22Rv1 (cell line): ENCODE results near the gene MT1G.

Source experiments
- ZFX ChIP-seq: fragments of 450-650 bp; IDR thresholded peaks from 2 replicates; pipeline ENCODE4 v1.6.1; 2017; ENCODE audit warnings: antibody characterized with exemption, borderline replicate concordance
- TF ChIP-seq, protein P1 (sequence below): fragments of 450-650 bp; IDR thresholded peaks from 2 replicates; pipeline ENCODE4 v1.5.1; 2017; ENCODE audit warnings: mild to moderate bottlenecking

DNA sequence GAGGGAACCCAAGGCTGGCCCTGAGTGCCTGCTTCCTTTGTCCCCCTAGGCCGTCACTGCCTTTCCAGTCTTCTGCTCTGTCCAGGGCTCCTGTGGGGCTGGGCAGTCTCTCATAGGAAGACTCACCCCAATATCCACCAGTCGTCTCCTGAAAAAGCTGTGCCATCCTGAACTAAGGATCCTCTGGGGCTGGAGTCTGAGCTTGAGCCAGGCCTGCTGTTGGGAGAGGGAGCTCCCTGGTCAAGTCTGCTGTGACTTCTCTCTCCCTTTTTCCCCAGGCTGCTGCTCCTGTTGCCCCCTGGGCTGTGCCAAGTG, 2.7 kb upstream of the MT1G start:
- TF ChIP-seq, protein P1, sequence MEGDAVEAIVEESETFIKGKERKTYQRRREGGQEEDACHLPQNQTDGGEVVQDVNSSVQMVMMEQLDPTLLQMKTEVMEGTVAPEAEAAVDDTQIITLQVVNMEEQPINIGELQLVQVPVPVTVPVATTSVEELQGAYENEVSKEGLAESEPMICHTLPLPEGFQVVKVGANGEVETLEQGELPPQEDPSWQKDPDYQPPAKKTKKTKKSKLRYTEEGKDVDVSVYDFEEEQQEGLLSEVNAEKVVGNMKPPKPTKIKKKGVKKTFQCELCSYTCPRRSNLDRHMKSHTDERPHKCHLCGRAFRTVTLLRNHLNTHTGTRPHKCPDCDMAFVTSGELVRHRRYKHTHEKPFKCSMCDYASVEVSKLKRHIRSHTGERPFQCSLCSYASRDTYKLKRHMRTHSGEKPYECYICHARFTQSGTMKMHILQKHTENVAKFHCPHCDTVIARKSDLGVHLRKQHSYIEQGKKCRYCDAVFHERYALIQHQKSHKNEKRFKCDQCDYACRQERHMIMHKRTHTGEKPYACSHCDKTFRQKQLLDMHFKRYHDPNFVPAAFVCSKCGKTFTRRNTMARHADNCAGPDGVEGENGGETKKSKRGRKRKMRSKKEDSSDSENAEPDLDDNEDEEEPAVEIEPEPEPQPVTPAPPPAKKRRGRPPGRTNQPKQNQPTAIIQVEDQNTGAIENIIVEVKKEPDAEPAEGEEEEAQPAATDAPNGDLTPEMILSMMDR: no peak
- TF ChIP-seq ZFX: no peak
